Measurements from ENCODE around the gene MPPED2.

DNA sequence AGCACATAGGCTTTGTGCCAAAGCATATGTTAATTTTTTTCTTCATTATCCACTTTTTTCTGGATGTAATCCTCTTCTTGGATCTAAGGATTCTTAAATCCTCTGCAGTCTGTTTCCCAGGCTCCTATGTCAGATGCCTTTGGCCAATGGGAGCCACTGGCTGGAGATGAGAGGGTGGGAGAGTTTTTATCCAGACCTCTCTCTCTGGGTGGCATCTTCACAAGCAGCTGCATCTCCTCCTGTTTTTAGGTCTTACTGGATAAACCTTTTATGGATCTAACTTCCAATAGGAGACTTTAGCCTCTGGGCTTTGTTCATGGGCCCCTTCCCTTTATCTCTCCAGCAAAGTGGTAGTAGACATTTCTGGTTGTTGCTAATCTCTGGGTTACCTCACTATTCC lies 22.4 kb upstream of the MPPED2 start:
- TF ChIP-seq POLR2AphosphoS5 (IDR thresholded peaks at IDR 0.05; ENCODE audit: low read depth, low read length) (no peak), FOXP2 (optimal IDR thresholded peaks at IDR 0.05; ENCODE audit: borderline replicate concordance, extremely low read depth, extremely low read length, insufficient read depth) (no peak)

Data from PFSK-1 (cell line).